Measurements from ENCODE around the gene CAPN11. TPM values are rescaled to one million over a fixed set of nuclear protein-coding genes. Genes with fewer than 3 reads are reported as not detected.

CAPN11 gene
- total and polyA plus RNA-seq, 7 donors: 0.41 to 1.6 (median 0.71) TPM; not detected in 3

DNA sequence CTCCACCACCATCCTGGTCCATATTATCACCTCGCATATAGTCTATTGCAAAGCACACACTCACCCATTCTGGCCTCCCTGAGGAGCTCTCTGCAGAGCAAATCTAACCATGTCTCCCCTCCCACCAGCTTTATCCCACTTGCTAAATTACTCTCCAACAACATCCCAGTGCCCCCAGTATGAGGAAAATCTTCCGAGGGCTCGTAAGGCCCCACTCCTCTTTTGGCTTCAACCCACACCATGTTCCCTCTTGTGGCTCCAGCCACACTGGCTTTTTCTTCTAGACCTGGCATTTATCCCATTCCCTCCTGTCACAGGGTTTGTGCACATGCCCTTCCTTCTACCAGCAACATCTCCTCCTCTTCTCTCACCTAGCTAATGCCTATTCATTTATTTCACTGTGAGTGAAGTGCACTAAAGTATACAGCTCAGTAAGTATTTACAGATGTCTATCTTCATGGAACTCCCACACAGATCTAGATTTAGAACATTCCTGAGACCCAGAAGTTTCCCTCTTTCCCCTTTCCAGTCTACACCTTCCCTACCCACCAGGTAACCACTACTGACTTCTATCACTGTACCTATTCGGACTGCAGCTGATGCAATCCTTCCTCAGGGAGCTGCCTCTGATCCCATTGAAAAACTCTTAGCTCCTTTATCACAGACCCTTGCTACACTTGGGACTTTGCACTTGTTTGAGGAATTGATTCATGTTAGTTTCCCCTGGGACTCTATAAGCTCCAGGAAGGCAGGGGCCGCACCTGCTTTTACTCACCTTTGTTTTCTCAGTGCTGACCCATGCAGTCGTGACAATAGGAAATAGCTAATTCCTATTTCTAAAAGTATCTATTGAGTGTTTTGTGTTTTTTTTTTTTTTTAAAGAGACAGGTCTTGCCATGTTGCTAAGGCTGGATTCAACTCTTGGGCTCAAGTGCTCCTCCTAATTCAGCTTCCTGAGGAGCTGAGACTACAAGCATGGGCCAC is 46.9 kb upstream of the CAPN11 start:
- 48 to 76% methylated on average over 6 of the region's 6 CpGs for WGBS, 2 donors
- peaks cover 6 to 85% (median 24%) of the 10 kb centered on the region in 4 donors for H3K36me3 ChIP-seq

DNA sequence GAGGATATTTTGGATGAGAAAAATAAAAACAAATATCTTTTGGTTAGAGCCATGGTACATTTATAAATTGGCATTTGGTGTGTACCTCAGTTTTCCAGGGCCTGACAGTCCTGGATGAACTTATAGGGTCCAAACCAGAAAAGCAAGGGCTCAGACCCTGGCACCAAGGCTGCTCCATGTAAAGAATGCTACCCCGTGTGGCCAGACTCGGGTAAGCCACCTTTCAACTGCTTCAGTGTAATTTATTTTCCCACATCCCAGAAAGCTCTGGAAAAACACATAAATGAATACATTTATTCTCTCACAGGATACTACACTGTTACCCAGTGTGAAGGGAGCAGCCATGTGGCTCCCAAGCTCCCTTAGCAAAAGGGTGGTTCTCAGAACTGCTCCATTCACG is 45.2 kb upstream of the CAPN11 start:
- Histone ChIP-seq H3K9me3 (no peaks in the 10 kb centered on the region), H3K27me3 (no peaks in the 10 kb centered on the region), H3K4me3 (no peak overlapping the region), H3K36me3 (peaks cover 6 to 69% (median 24%) of the 10 kb centered on the region in 4 donors), H3K27ac (no peak overlapping the region), H3K4me1 (peaks cover 0 to 29% (median 18%) of the 10 kb centered on the region in 4 donors)
- TF ChIP-seq POLR2AphosphoS5 (IDR thresholded peaks at IDR 0.05) (no peak), EP300 (IDR thresholded peaks at IDR 0.05) (no peak), POLR2A (IDR thresholded peaks at IDR 0.05) (no peak)
- TF ChIP-seq, protein P1, sequence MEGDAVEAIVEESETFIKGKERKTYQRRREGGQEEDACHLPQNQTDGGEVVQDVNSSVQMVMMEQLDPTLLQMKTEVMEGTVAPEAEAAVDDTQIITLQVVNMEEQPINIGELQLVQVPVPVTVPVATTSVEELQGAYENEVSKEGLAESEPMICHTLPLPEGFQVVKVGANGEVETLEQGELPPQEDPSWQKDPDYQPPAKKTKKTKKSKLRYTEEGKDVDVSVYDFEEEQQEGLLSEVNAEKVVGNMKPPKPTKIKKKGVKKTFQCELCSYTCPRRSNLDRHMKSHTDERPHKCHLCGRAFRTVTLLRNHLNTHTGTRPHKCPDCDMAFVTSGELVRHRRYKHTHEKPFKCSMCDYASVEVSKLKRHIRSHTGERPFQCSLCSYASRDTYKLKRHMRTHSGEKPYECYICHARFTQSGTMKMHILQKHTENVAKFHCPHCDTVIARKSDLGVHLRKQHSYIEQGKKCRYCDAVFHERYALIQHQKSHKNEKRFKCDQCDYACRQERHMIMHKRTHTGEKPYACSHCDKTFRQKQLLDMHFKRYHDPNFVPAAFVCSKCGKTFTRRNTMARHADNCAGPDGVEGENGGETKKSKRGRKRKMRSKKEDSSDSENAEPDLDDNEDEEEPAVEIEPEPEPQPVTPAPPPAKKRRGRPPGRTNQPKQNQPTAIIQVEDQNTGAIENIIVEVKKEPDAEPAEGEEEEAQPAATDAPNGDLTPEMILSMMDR (IDR thresholded peaks at IDR 0.05): no peak
- intact Hi-C loops (cut with DNase I): no loop called here
- 38 to 74% methylated on average over 3 of the region's 3 CpGs for WGBS, 2 donors
- DNase-seq: no peak

More for the DNA sequence above, 46.9 kb upstream of the CAPN11 start:
- Histone ChIP-seq H3K9me3 (no peaks in the 10 kb centered on the region), H3K27me3 (no peaks in the 10 kb centered on the region), H3K4me1 (peaks cover 0 to 17% (median 9%) of the 10 kb centered on the region in 4 donors), H3K4me3 (no peak overlapping the region), H3K27ac (no peak overlapping the region)
- no peak for DNase-seq
- intact Hi-C loops (cut with DNase I): no loop called here
- TF ChIP-seq EP300 (IDR thresholded peaks at IDR 0.05): no peak

DNA sequence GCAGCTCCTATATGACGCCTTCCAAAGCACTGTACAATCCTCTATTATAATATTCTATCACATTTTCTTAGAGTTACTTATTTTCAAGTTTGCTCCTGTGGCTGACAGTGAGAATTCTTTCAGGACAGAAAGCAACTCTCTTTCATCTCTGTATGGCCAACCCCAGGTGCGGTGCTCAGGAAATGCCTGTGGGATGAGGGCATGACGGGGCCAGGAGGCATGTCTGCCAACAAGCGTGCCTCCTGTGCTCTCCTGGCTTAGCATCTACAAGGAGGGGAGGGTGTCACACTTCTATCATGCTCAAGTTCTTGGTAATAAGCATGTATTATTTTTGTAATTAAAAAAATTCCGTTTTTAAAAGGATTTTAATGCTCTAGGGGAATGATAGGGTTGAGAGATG is 42.8 kb upstream of the CAPN11 start:
- 81 to 88% methylated on average over 5 of the region's 5 CpGs for WGBS, 2 donors
- H3K27me3 ChIP-seq: no peaks in the 10 kb centered on the region
- peaks cover 0 to 48% (median 32%) of the 10 kb centered on the region in 4 donors for H3K4me1 ChIP-seq
- peak overlapping the region in 1 of 4 donors; percentile 67 for H3K27ac ChIP-seq
- DNase-seq: no peak
- intact Hi-C loops (cut with DNase I): no loop called here
- no peaks in the 10 kb centered on the region for H3K9me3 ChIP-seq
- no peak overlapping the region for H3K4me3 ChIP-seq
- TF ChIP-seq POLR2AphosphoS5 (IDR thresholded peaks at IDR 0.05) (no peak), POLR2A (IDR thresholded peaks at IDR 0.05) (no peak), EP300 (IDR thresholded peaks at IDR 0.05) (no peak)
- TF ChIP-seq, protein P1 (IDR thresholded peaks at IDR 0.05): no peak
- peaks cover 6 to 47% (median 19%) of the 10 kb centered on the region in 4 donors for H3K36me3 ChIP-seq

DNA sequence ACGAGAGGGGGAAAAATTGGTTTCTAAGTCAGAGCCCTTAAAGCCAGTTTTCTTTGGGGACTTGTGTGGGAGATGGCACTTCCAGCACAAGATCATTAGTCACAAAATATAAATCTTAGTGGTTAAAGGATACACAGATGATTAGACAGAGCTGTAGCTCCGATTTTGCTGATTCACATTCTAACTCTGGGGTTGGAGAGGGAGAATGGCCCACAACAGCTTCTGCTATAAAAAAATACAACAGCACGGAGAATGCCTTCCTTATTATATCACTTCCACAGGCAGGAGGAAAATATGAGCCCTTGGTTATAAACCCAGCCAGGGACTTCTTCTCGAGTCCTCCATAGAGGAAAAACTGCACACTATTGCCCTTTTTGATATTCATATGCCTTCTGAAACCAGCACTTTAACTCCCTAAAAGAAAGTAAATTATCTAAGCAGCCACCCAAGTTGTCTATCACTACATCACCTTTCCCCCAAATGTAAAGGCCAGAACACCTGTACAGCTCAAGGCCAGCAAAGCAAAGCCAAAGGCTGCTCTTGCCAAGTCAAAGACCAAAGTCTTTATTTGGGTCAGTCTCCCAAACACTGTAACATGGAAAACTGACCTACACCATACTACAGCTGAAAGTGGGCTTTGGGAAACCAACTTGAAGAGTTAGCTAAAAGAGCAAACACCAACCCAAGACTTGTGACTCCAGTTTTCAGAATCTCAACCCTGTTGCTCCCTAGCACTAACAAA is 41.8 kb upstream of the CAPN11 start:
- Histone ChIP-seq H3K4me1 (peaks cover 0 to 58% (median 40%) of the 10 kb centered on the region in 4 donors), H3K27ac (peak overlapping the region in 2 of 4 donors; percentile 36 to 67), H3K9me3 (no peaks in the 10 kb centered on the region), H3K4me3 (no peak overlapping the region), H3K27me3 (no peaks in the 10 kb centered on the region), H3K36me3 (peaks cover 6 to 38% (median 17%) of the 10 kb centered on the region in 4 donors)
- intact Hi-C loops (cut with DNase I): no loop called here
- DNase-seq: no peak
- TF ChIP-seq EP300 (IDR thresholded peaks at IDR 0.05): no peak
- TF ChIP-seq, protein P1 (IDR thresholded peaks at IDR 0.05): no peak
- 16 to 53% methylated on average over 4 of the region's 4 CpGs for WGBS, 2 donors
